Neural progenitor cell (in vitro differentiated cells): ENCODE measurements around the gene TFPI. TPM values are rescaled to one million over a fixed set of nuclear protein-coding genes. Genes with fewer than 3 reads are reported as not detected.

Experiments
- DNase-seq: peaks from one replicate; pipeline ENCODE4 v3.0.0-alpha.2; 2016; ENCODE audit warnings: low spot score
- H2AFZ ChIP-seq: fragments of 200-600 bp; sonication (generic); replicated peaks from 2 replicates; pipeline ENCODE4 v1.6.1; 2016; ENCODE audit warnings: antibody characterized with exemption
- H3F3A ChIP-seq: fragments of 200-600 bp; sonication (generic); 2 replicates; pipeline ENCODE4 v1.6.1; 2016; ENCODE audit warnings: antibody characterized with exemption, low read depth
- H3K27ac ChIP-seq: fragments of 200-600 bp; sonication (generic); 2 replicates; pipeline ENCODE4 v1.5.1; 2016; ENCODE audit warnings: mild to moderate bottlenecking
- H3K27me3 ChIP-seq: fragments of 200-600 bp; sonication (generic); 2 replicates; pipeline ENCODE4 v1.6.1; 2016; ENCODE audit warnings: mild to moderate bottlenecking, moderate library complexity
- H3K36me3 ChIP-seq: fragments of 200-600 bp; sonication (generic); 2 replicates; pipeline ENCODE4 v1.5.1; 2016
- H3K4me1 ChIP-seq: fragments of 200-600 bp; sonication (generic); 2 replicates; pipeline ENCODE4 v1.6.1; 2016; ENCODE audit warnings: mixed run types
- H3K4me2 ChIP-seq: fragments of 200-600 bp; sonication (generic); 2 replicates; pipeline ENCODE4 v1.6.1; 2016
- H3K4me3 ChIP-seq: fragments of 200-600 bp; sonication (generic); 2 replicates; pipeline ENCODE4 v1.5.1; 2016
- H3K79me2 ChIP-seq: fragments of 200-600 bp; sonication (generic); 2 replicates; pipeline ENCODE4 v1.6.1; 2016; ENCODE audit warnings: low read depth
- H3K9ac ChIP-seq: fragments of 200-600 bp; sonication (generic); 2 replicates; pipeline ENCODE4 v1.6.1; 2016
- H3K9me3 ChIP-seq: fragments of 200-600 bp; sonication (generic); 2 replicates; pipeline ENCODE4 v1.5.1; 2016; ENCODE audit warnings: low read depth
- H4K20me1 ChIP-seq: fragments of 200-600 bp; sonication (generic); 2 replicates; pipeline ENCODE4 v1.6.1; 2016; ENCODE audit warnings: low read depth
- H3K27ac Mint-ChIP-seq: 3 replicates; pipeline ENCODE4 v1.8.0; 2021; ENCODE audit warnings: mixed read lengths
- H3K27me3 Mint-ChIP-seq: 2 replicates; pipeline ENCODE4 v1.8.0; 2022; ENCODE audit warnings: low read depth, mild to moderate bottlenecking, inconsistent platforms, moderate library complexity, mixed read lengths; ENCODE audit not compliant: insufficient read depth
- H3K36me3 Mint-ChIP-seq: 3 replicates; pipeline ENCODE4 v1.8.0; 2021; ENCODE audit warnings: mixed read lengths
- H3K4me1 Mint-ChIP-seq: 3 replicates; pipeline ENCODE4 v1.8.0; 2021; ENCODE audit warnings: mixed read lengths
- H3K4me3 Mint-ChIP-seq: 3 replicates; pipeline ENCODE4 v1.8.0; 2021; ENCODE audit warnings: mild to moderate bottlenecking, moderate library complexity, mixed read lengths
- H3K9me3 Mint-ChIP-seq: 3 replicates; pipeline ENCODE4 v1.8.0; 2020; ENCODE audit warnings: mixed read lengths
- CTCF ChIP-seq: fragments of 200-600 bp; sonication (generic); IDR thresholded peaks from 2 replicates; pipeline ENCODE4 v1.5.1; 2017; ENCODE audit warnings: antibody characterized with exemption, mild to moderate bottlenecking
- EZH2 ChIP-seq: fragments of 200-600 bp; sonication (generic); IDR thresholded peaks from 2 replicates; pipeline ENCODE4 v1.6.1; 2017; ENCODE audit warnings: antibody characterized with exemption, mild to moderate bottlenecking, moderate library complexity
- EZH2phosphoT487 ChIP-seq: fragments of 200-600 bp; sonication (generic); IDR thresholded peaks from 2 replicates; pipeline ENCODE4 v1.6.1; 2017; ENCODE audit warnings: antibody characterized with exemption
- total RNA-seq: library from RNA; depleted of rRNA; stranded (reverse); fragments of >200 nt; gene quantifications from 2 replicates; pipeline ENCODE4 v1.2.3, GENCODE V29; 2015; ENCODE audit warnings: low replicate concordance

The TFPI gene
- total RNA-seq, 1 donor from 2014 or later: 16.6 TPM

- no peak for TF ChIP-seq EZH2
- TF ChIP-seq EZH2phosphoT487: no peak
- TF ChIP-seq CTCF: no peak
- H4K20me1 ChIP-seq: no peaks in the 10 kb centered on the region
- H3K36me3 ChIP-seq: no peaks in the 10 kb centered on the region
- peak overlapping the region; percentile 55 for H3K4me2 ChIP-seq
- H3K27me3 Mint-ChIP-seq: peaks cover 1% of the 10 kb centered on the region
- no peak overlapping the region for H3K9ac ChIP-seq
- H3K27me3 ChIP-seq: no peaks in the 10 kb centered on the region
- H3K9me3 ChIP-seq: no peaks in the 10 kb centered on the region
- no peak overlapping the region for H3K4me3 ChIP-seq
- no peak overlapping the region for H3K4me3 Mint-ChIP-seq
- peaks cover 33% of the 10 kb centered on the region for H3K4me1 Mint-ChIP-seq
- peaks cover 22% of the 10 kb centered on the region for H3F3A ChIP-seq
- H3K27ac ChIP-seq: peak overlapping the region; percentile 85
- H3K9me3 Mint-ChIP-seq: peaks cover 14% of the 10 kb centered on the region
- DNase-seq: peak; percentile 36
- H3K36me3 Mint-ChIP-seq: peaks cover 7% of the 10 kb centered on the region
- peak overlapping the region; percentile 61 for H2AFZ ChIP-seq
- H3K79me2 ChIP-seq: no peaks in the 10 kb centered on the region
- peaks cover 37% of the 10 kb centered on the region for H3K4me1 ChIP-seq
- no peak overlapping the region for H3K27ac Mint-ChIP-seq
Observed at GRCh38 chr2:187576906-187577305, 22.7 kb upstream of the TFPI start.

GRCh38 chr2:187575751-187576067 lies 21.5 kb upstream of the TFPI start:
- Histone ChIP-seq H3K36me3 (no peaks in the 10 kb centered on the region), H3K27ac (peak overlapping the region; percentile 32), H2AFZ (no peak overlapping the region), H3K9me3 (no peaks in the 10 kb centered on the region), H3K27me3 (no peaks in the 10 kb centered on the region), H3K4me1 (peaks cover 37% of the 10 kb centered on the region), H3K4me3 (no peak overlapping the region), H3K79me2 (no peaks in the 10 kb centered on the region), H4K20me1 (no peaks in the 10 kb centered on the region), H3F3A (peaks cover 22% of the 10 kb centered on the region), H3K9ac (no peak overlapping the region), H3K4me2 (peak overlapping the region; percentile 32)
- H3K9me3 Mint-ChIP-seq: peaks cover 14% of the 10 kb centered on the region
- no peak for TF ChIP-seq EZH2phosphoT487
- TF ChIP-seq CTCF: no peak
- no peak for TF ChIP-seq EZH2
- no peak overlapping the region for H3K4me3 Mint-ChIP-seq
- no peak overlapping the region for H3K27ac Mint-ChIP-seq
- DNase-seq: no peak
- peaks cover 3% of the 10 kb centered on the region for H3K27me3 Mint-ChIP-seq
- H3K4me1 Mint-ChIP-seq: peaks cover 29% of the 10 kb centered on the region
- H3K36me3 Mint-ChIP-seq: peaks cover 7% of the 10 kb centered on the region

GRCh38 chr2:187574969-187575750 lies 20.9 kb upstream of the TFPI start:
- H2AFZ ChIP-seq: peak overlapping the region; percentile 8
- H3K4me1 Mint-ChIP-seq: peaks cover 26% of the 10 kb centered on the region
- H3F3A ChIP-seq: peaks cover 22% of the 10 kb centered on the region
- H3K4me1 ChIP-seq: peaks cover 37% of the 10 kb centered on the region
- H3K27ac Mint-ChIP-seq: peak overlapping the region; percentile 88
- peak overlapping the region; percentile 32 for H3K27ac ChIP-seq
- peaks cover 7% of the 10 kb centered on the region for H3K36me3 Mint-ChIP-seq
- H4K20me1 ChIP-seq: no peaks in the 10 kb centered on the region
- no peaks in the 10 kb centered on the region for H3K27me3 ChIP-seq
- no peak for TF ChIP-seq EZH2
- TF ChIP-seq CTCF: no peak
- no peak for TF ChIP-seq EZH2phosphoT487
- no peak overlapping the region for H3K4me3 Mint-ChIP-seq
- peaks cover 3% of the 10 kb centered on the region for H3K27me3 Mint-ChIP-seq
- no peaks in the 10 kb centered on the region for H3K79me2 ChIP-seq
- no peak overlapping the region for H3K4me3 ChIP-seq
- H3K4me2 ChIP-seq: peak overlapping the region; percentile 32
- no peaks in the 10 kb centered on the region for H3K9me3 ChIP-seq
- no peak for DNase-seq
- H3K9ac ChIP-seq: no peak overlapping the region
- H3K36me3 ChIP-seq: no peaks in the 10 kb centered on the region
- H3K9me3 Mint-ChIP-seq: peaks cover 14% of the 10 kb centered on the region
